HEK293 (cell line): ENCODE measurements around the gene CNRIP1.

ENCODE experiments used
- EGR2 ChIP-seq: fragments of 450-650 bp; formaldehyde crosslinking; IDR thresholded peaks from 2 replicates; pipeline ENCODE4 v1.5.1; 2016; ENCODE audit warnings: low read depth, missing biosample characterization, missing genetic modification characterization
- TCF7L2 ChIP-seq: IDR thresholded peaks from 2 replicates; pipeline ENCODE4 v1.6.1; 2011; ENCODE audit warnings: low read depth, mild to moderate bottlenecking, inconsistent platforms, low read length, moderate library complexity, borderline replicate concordance
- TRIM28 ChIP-seq: IDR thresholded peaks from 2 replicates; pipeline ENCODE4 v1.6.1; 2011; ENCODE audit warnings: low read length, control low read depth, borderline replicate concordance
- ZBTB48 ChIP-seq: fragments of 450-650 bp; formaldehyde crosslinking; IDR thresholded peaks from 2 replicates; pipeline ENCODE4 v1.5.1; 2016; ENCODE audit warnings: missing biosample characterization, missing genetic modification characterization
- ZNF10 ChIP-seq: fragments of 450-650 bp; formaldehyde crosslinking; IDR thresholded peaks from 2 replicates; pipeline ENCODE4 v1.5.1; 2017; ENCODE audit warnings: missing biosample characterization, missing genetic modification characterization
- ZNF114 ChIP-seq: fragments of 450-650 bp; formaldehyde crosslinking; IDR thresholded peaks from 2 replicates; pipeline ENCODE4 v1.5.0; 2017; ENCODE audit warnings: missing biosample characterization, missing genetic modification characterization
- ZNF174 ChIP-seq: fragments of 450-650 bp; formaldehyde crosslinking; IDR thresholded peaks from 2 replicates; pipeline ENCODE4 v1.5.0; 2017; ENCODE audit warnings: missing biosample characterization, mild to moderate bottlenecking, missing genetic modification characterization
- ZNF221 ChIP-seq: fragments of 450-650 bp; formaldehyde crosslinking; IDR thresholded peaks from 2 replicates; pipeline ENCODE4 v1.5.1; 2017; ENCODE audit warnings: missing biosample characterization, missing genetic modification characterization, borderline replicate concordance
- ZNF266 ChIP-seq: fragments of 450-650 bp; formaldehyde crosslinking; IDR thresholded peaks from 2 replicates; pipeline ENCODE4 v1.5.1; 2016; ENCODE audit warnings: missing biosample characterization, missing genetic modification characterization, low read depth
- ZNF292 ChIP-seq: fragments of 450-650 bp; formaldehyde crosslinking; IDR thresholded peaks from 2 replicates; pipeline ENCODE4 v1.5.1; 2016; ENCODE audit warnings: low read depth, missing biosample characterization, missing genetic modification characterization, borderline replicate concordance
- ZNF394 ChIP-seq: fragments of 450-650 bp; formaldehyde crosslinking; IDR thresholded peaks from 2 replicates; pipeline ENCODE4 v1.5.1; 2016; ENCODE audit warnings: missing biosample characterization, missing genetic modification characterization, mild to moderate bottlenecking, moderate library complexity, borderline replicate concordance
- ZNF514 ChIP-seq: fragments of 450-650 bp; formaldehyde crosslinking; IDR thresholded peaks from 2 replicates; pipeline ENCODE4 v1.5.1; 2016; ENCODE audit warnings: missing biosample characterization, missing genetic modification characterization
- ZNF548 ChIP-seq: fragments of 450-650 bp; formaldehyde crosslinking; IDR thresholded peaks from 2 replicates; pipeline ENCODE4 v1.5.1; 2016; ENCODE audit warnings: missing biosample characterization, missing genetic modification characterization
- ZNF629 ChIP-seq: fragments of 450-650 bp; formaldehyde crosslinking; IDR thresholded peaks from 2 replicates; pipeline ENCODE4 v1.5.1; 2017; ENCODE audit warnings: missing biosample characterization, missing genetic modification characterization
- ZNF776 ChIP-seq: fragments of 450-650 bp; formaldehyde crosslinking; IDR thresholded peaks from 2 replicates; pipeline ENCODE4 v1.5.0; 2017; ENCODE audit warnings: missing biosample characterization, missing genetic modification characterization, borderline replicate concordance
- TF ChIP-seq, protein P1 (sequence below): fragments of 450-650 bp; formaldehyde crosslinking; IDR thresholded peaks from 2 replicates; pipeline ENCODE4 v1.5.0; 2017; ENCODE audit warnings: missing biosample characterization, missing genetic modification characterization, borderline replicate concordance
- TF ChIP-seq, protein P2 (sequence below): fragments of 450-650 bp; formaldehyde crosslinking; IDR thresholded peaks from 2 replicates; pipeline ENCODE4 v1.5.1; 2016; ENCODE audit warnings: missing biosample characterization, missing genetic modification characterization, low read depth
- TF ChIP-seq, protein P3 (sequence below): fragments of 450-650 bp; formaldehyde crosslinking; IDR thresholded peaks from 2 replicates; pipeline ENCODE4 v1.5.1; 2016; ENCODE audit warnings: missing biosample characterization, missing genetic modification characterization, borderline replicate concordance
- TF ChIP-seq, protein P4 (sequence below): fragments of 450-650 bp; formaldehyde crosslinking; IDR thresholded peaks from 2 replicates; pipeline ENCODE4 v1.5.1; 2016; ENCODE audit warnings: missing biosample characterization, missing genetic modification characterization
- TF ChIP-seq, protein P5 (sequence below): fragments of 450-650 bp; formaldehyde crosslinking; IDR thresholded peaks from 2 replicates; pipeline ENCODE4 v1.5.1; 2016; ENCODE audit warnings: missing biosample characterization, missing genetic modification characterization
- TF ChIP-seq, protein P6 (sequence below): fragments of 450-650 bp; formaldehyde crosslinking; IDR thresholded peaks from 2 replicates; pipeline ENCODE4 v1.5.1; 2017; ENCODE audit warnings: missing biosample characterization, mild to moderate bottlenecking, missing genetic modification characterization, moderate library complexity
- TF ChIP-seq, protein P7 (sequence below): fragments of 450-650 bp; formaldehyde crosslinking; IDR thresholded peaks from 2 replicates; pipeline ENCODE4 v1.5.1; 2016; ENCODE audit warnings: missing biosample characterization, missing genetic modification characterization
- TF ChIP-seq, protein P8 (sequence below): fragments of 450-650 bp; formaldehyde crosslinking; IDR thresholded peaks from 2 replicates; pipeline ENCODE4 v1.5.1; 2016; ENCODE audit warnings: missing biosample characterization, missing genetic modification characterization

Gene CNRIP1

DNA sequence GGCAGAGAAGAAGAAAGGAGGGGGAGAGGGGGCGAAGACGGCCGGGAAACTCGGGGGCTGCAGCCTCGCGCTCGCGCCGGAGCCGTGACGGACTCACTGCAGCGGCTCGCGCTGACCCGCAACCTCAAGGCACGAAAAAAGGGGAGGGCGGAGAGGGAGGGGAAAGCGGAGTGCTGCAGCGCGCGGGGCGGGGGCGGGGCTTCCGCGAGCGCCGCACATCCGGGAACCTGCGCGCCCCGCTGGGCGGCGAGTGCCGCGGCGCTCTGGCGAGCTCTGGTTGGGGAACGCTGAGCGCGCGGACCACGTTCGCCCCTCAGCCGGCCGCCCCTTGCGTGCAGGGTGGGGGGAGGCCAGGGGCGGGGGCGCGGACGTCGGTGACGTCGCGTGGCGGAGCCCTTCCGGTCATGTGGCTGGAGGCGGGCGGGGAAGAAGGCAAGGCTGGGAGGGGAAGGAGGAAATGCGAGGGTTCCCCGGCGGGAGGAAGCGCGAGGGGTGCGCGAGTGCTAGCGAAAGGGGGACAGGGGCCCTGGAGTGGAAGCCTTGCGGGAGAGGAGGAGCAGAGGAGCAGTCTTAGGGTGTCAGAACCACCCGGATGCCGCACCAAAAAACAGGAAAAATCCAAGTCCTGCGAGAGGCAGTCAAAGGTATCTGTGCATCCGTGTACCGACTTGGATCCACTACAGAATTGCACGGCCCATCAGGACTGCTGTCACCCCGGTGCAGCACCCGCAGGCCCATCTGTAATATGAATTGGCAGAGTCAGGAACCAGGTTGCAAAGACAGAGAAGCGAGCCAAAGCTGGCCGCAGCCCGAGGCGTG lies 67.1 kb downstream of the CNRIP1 start, which contains the start of gene PPP3R1 (continued):
- TF ChIP-seq ZNF548 (tag by site-specific recombination) (no peak), ZNF292 (tag by site-specific recombination) (no peak), ZNF114 (tag by site-specific recombination) (no peak), TCF7L2 (no peak), ZNF394 (no peak; the same call in 1 of the 2 replicates), ZNF10 (tag by site-specific recombination) (no peak), TRIM28 (no peak), ZNF514 (tag by site-specific recombination) (no peak), ZNF221 (tag by site-specific recombination) (no peak), ZNF776 (tag by site-specific recombination) (no peak), ZNF629 (tag by site-specific recombination) (peak; percentile 88), EGR2 (tag by site-specific recombination) (peak; percentile 18; the same call in 1 of the 2 replicates), ZNF174 (tag by site-specific recombination) (no peak), ZBTB48 (tag by site-specific recombination) (peak; percentile 66), ZNF266 (tag by site-specific recombination) (no peak)
- TF ChIP-seq, protein P1, sequence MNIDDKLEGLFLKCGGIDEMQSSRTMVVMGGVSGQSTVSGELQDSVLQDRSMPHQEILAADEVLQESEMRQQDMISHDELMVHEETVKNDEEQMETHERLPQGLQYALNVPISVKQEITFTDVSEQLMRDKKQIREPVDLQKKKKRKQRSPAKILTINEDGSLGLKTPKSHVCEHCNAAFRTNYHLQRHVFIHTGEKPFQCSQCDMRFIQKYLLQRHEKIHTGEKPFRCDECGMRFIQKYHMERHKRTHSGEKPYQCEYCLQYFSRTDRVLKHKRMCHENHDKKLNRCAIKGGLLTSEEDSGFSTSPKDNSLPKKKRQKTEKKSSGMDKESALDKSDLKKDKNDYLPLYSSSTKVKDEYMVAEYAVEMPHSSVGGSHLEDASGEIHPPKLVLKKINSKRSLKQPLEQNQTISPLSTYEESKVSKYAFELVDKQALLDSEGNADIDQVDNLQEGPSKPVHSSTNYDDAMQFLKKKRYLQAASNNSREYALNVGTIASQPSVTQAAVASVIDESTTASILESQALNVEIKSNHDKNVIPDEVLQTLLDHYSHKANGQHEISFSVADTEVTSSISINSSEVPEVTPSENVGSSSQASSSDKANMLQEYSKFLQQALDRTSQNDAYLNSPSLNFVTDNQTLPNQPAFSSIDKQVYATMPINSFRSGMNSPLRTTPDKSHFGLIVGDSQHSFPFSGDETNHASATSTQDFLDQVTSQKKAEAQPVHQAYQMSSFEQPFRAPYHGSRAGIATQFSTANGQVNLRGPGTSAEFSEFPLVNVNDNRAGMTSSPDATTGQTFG (tag by site-specific recombination): no peak
- TF ChIP-seq, protein P2, sequence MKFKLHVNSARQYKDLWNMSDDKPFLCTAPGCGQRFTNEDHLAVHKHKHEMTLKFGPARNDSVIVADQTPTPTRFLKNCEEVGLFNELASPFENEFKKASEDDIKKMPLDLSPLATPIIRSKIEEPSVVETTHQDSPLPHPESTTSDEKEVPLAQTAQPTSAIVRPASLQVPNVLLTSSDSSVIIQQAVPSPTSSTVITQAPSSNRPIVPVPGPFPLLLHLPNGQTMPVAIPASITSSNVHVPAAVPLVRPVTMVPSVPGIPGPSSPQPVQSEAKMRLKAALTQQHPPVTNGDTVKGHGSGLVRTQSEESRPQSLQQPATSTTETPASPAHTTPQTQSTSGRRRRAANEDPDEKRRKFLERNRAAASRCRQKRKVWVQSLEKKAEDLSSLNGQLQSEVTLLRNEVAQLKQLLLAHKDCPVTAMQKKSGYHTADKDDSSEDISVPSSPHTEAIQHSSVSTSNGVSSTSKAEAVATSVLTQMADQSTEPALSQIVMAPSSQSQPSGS (tag by site-specific recombination): peak; percentile 53; the same call in 1 of the 2 replicates
- TF ChIP-seq, protein P3, sequence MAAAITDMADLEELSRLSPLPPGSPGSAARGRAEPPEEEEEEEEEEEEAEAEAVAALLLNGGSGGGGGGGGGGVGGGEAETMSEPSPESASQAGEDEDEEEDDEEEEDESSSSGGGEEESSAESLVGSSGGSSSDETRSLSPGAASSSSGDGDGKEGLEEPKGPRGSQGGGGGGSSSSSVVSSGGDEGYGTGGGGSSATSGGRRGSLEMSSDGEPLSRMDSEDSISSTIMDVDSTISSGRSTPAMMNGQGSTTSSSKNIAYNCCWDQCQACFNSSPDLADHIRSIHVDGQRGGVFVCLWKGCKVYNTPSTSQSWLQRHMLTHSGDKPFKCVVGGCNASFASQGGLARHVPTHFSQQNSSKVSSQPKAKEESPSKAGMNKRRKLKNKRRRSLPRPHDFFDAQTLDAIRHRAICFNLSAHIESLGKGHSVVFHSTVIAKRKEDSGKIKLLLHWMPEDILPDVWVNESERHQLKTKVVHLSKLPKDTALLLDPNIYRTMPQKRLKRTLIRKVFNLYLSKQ (tag by site-specific recombination): no peak
- TF ChIP-seq, protein P4, sequence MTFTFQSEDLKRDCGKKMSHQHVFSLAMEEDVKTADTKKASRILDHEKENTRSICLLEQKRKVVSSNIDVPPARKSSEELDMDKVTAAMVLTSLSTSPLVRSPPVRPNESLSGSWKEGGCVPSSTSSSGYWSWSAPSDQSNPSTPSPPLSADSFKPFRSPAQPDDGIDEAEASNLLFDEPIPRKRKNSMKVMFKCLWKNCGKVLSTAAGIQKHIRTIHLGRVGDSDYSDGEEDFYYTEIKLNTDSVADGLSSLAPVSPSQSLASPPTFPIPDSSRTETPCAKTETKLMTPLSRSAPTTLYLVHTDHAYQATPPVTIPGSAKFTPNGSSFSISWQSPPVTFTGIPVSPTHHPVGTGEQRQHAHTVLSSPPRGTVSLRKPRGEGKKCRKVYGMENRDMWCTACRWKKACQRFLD (tag by site-specific recombination): no peak
- TF ChIP-seq, protein P5, sequence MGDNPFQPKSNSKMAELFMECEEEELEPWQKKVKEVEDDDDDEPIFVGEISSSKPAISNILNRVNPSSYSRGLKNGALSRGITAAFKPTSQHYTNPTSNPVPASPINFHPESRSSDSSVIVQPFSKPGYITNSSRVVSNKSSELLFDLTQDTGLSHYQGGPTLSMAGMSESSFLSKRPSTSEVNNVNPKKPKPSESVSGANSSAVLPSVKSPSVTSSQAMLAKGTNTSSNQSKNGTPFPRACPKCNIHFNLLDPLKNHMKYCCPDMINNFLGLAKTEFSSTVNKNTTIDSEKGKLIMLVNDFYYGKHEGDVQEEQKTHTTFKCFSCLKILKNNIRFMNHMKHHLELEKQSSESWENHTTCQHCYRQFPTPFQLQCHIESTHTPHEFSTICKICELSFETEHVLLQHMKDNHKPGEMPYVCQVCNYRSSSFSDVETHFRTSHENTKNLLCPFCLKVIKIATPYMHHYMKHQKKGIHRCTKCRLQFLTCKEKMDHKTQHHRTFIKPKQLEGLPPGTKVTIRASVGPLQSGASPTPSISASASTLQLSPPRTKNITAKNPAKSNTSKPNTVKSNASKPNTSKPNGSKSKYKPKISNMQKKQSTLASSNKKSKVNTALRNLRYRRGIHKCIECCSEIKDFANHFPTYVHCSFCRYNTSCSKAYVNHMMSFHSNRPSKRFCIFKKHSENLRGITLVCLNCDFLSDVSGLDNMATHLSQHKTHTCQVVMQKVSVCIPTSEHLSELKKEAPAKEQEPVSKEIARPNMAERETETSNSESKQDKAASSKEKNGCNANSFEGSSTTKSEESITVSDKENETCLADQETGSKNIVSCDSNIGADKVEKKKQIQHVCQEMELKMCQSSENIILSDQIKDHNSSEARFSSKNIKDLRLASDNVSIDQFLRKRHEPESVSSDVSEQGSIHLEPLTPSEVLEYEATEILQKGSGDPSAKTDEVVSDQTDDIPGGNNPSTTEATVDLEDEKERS: no peak
- TF ChIP-seq, protein P6, sequence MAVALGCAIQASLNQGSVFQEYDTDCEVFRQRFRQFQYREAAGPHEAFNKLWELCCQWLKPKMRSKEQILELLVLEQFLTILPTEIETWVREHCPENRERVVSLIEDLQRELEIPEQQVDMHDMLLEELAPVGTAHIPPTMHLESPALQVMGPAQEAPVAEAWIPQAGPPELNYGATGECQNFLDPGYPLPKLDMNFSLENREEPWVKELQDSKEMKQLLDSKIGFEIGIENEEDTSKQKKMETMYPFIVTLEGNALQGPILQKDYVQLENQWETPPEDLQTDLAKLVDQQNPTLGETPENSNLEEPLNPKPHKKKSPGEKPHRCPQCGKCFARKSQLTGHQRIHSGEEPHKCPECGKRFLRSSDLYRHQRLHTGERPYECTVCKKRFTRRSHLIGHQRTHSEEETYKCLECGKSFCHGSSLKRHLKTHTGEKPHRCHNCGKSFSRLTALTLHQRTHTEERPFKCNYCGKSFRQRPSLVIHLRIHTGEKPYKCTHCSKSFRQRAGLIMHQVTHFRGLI (tag by site-specific recombination): no peak
- TF ChIP-seq, protein P7, sequence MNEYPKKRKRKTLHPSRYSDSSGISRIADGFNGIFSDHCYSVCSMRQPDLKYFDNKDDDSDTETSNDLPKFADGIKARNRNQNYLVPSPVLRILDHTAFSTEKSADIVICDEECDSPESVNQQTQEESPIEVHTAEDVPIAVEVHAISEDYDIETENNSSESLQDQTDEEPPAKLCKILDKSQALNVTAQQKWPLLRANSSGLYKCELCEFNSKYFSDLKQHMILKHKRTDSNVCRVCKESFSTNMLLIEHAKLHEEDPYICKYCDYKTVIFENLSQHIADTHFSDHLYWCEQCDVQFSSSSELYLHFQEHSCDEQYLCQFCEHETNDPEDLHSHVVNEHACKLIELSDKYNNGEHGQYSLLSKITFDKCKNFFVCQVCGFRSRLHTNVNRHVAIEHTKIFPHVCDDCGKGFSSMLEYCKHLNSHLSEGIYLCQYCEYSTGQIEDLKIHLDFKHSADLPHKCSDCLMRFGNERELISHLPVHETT (tag by site-specific recombination): no peak
- TF ChIP-seq, protein P8, sequence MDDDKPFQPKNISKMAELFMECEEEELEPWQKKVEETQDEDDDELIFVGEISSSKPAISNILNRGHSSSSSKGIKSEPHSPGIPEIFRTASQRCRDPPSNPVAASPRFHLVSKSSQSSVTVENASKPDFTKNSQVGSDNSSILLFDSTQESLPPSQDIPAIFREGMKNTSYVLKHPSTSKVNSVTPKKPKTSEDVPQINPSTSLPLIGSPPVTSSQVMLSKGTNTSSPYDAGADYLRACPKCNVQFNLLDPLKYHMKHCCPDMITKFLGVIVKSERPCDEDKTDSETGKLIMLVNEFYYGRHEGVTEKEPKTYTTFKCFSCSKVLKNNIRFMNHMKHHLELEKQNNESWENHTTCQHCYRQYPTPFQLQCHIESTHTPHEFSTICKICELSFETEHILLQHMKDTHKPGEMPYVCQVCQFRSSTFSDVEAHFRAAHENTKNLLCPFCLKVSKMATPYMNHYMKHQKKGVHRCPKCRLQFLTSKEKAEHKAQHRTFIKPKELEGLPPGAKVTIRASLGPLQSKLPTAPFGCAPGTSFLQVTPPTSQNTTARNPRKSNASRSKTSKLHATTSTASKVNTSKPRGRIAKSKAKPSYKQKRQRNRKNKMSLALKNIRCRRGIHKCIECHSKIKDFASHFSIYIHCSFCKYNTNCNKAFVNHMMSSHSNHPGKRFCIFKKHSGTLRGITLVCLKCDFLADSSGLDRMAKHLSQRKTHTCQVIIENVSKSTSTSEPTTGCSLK: no peak
